ENCODE results near the gene GSTM4. TPM values are rescaled to one million over a fixed set of nuclear protein-coding genes. Genes with fewer than 3 reads are reported as not detected.

Gene GSTM4
- total RNA-seq, 1 donor, result 13.8 TPM

DNA sequence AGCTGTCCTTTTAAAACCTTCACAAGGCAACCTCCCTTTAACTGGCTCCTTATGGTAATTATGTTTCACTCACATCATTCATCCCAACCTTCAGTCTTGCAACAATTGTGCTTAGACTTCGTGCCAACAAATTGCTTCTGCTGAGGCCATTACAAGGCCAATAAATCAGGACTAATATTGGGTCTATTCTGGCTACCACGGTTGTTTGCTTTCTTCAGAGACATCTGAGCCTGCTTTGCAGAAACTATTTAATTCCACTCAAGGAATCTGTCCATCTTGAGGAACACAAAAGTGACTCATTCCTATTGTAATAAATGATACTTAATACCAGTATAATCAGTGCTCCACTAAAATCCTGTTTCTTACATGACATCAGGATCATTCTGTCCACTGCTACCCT, 2.6 kb upstream of the GSTM4 start:
- H3K27ac ChIP-seq (ENCODE audit: low read depth, low read length), result no peak overlapping the region
- peaks cover 18% of the 10 kb centered on the region for H3K27me3 ChIP-seq (ENCODE audit: insufficient read depth, low read length)
- H3K9me3 ChIP-seq (ENCODE audit: low read depth, low read length), result no peaks in the 10 kb centered on the region
- no peak overlapping the region for H3K4me2 ChIP-seq (ENCODE audit: insufficient read depth, low read length)
- H3K36me3 ChIP-seq (ENCODE audit: insufficient read depth, low read length), result no peaks in the 10 kb centered on the region
- no peak for TF ChIP-seq CTCF (IDR thresholded peaks at IDR 0.05; ENCODE audit: extremely low read depth, low read depth, low read length)
- H3K4me3 ChIP-seq (ENCODE audit: insufficient read depth, low read length), result no peak overlapping the region
- H2AFZ ChIP-seq (ENCODE audit: low read length), result no peak overlapping the region
- H3K4me1 ChIP-seq (ENCODE audit: insufficient read depth, low read length), result peaks cover 21% of the 10 kb centered on the region
- H4K20me1 ChIP-seq (ENCODE audit: insufficient read depth, low read length), result no peaks in the 10 kb centered on the region
- no peaks in the 10 kb centered on the region for H3K79me2 ChIP-seq (ENCODE audit: insufficient read depth, low read length)
- DNase-seq (ENCODE audit: insufficient read length, low spot score, missing footprints), result no peak

DNA sequence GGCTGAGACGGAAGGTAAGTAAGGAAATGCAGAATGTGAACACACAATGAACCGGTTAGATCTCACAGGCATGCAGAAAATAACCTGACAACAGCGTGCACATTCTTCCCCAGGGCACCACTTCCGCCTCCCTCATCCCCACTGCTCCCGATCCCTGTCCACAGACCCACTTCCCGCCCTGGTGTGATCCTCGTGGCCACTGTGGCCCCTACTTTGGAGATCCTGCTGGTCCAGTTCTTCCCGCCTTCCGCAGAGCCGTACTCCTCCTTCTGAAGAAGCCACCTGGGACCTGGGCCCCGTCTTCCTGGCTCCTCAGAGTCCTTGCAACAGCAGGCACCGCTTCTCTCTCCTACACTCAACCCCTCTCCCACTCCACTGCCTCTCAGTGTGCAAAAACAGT, 1.4 kb upstream of the GSTM4 start:
- peaks cover 18% of the 10 kb centered on the region for H3K27me3 ChIP-seq (ENCODE audit: insufficient read depth, low read length)
- no peaks in the 10 kb centered on the region for H4K20me1 ChIP-seq (ENCODE audit: insufficient read depth, low read length)
- H3K4me2 ChIP-seq (ENCODE audit: insufficient read depth, low read length), result no peak overlapping the region
- H3K4me1 ChIP-seq (ENCODE audit: insufficient read depth, low read length), result peaks cover 21% of the 10 kb centered on the region
- no peak overlapping the region for H3K27ac ChIP-seq (ENCODE audit: low read depth, low read length)
- no peaks in the 10 kb centered on the region for H3K79me2 ChIP-seq (ENCODE audit: insufficient read depth, low read length)
- no peaks in the 10 kb centered on the region for H3K36me3 ChIP-seq (ENCODE audit: insufficient read depth, low read length)
- H3K9me3 ChIP-seq (ENCODE audit: low read depth, low read length), result no peaks in the 10 kb centered on the region
- H3K4me3 ChIP-seq (ENCODE audit: insufficient read depth, low read length), result no peak overlapping the region
- no peak overlapping the region for H2AFZ ChIP-seq (ENCODE audit: low read length)
- TF ChIP-seq CTCF (IDR thresholded peaks at IDR 0.05; ENCODE audit: extremely low read depth, low read depth, low read length), result no peak
- no peak for DNase-seq (ENCODE audit: insufficient read length, low spot score, missing footprints)

DNA sequence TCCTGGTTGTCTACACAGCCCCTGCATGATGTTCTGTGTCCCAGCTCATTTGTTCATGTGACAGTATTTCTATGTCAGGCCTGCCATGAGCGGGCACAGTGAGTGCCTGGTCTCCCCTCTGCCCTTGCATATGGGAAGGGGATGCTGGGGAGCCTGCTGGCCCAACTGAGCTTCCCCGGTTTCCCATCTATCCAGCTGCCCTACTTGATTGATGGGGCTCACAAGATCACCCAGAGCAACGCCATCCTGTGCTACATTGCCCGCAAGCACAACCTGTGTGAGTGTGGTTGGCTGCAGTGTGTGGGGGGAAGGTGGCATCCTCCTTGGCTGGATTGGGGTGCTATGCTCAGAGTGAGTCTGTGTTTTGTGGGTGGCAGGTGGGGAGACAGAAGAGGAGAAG, 1.5 kb downstream of the GSTM4 start:
- TF ChIP-seq CTCF (IDR thresholded peaks at IDR 0.05; ENCODE audit: extremely low read depth, low read depth, low read length), result no peak

DNA sequence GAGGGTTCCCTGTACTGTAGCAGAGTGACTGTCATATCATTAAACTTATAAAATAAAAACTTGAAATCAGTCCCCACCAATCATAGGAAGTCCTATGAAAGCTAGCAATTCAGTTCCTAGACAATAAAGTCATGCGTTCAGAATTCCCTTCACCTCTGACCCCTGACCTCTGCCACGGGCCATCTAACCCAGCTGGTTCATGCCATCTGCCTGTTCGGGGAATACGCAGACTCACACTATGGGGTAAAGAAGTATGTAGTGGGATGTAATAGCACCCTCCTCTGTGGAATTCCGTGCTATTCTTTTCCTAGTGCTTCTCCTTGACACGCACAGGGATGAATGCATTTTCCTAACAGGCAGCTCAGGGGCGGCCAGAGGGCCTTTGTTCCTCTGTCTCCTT, 2.1 kb downstream of the GSTM4 start:
- peaks cover 8% of the 10 kb centered on the region for H3K4me1 ChIP-seq (ENCODE audit: insufficient read depth, low read length)

More for the DNA sequence above, 1.5 kb downstream of the GSTM4 start:
- H3K36me3 ChIP-seq (ENCODE audit: insufficient read depth, low read length), result no peaks in the 10 kb centered on the region
- H3K9me3 ChIP-seq (ENCODE audit: low read depth, low read length), result no peaks in the 10 kb centered on the region
- H3K4me2 ChIP-seq (ENCODE audit: insufficient read depth, low read length), result no peak overlapping the region
- no peaks in the 10 kb centered on the region for H3K79me2 ChIP-seq (ENCODE audit: insufficient read depth, low read length)
- no peak overlapping the region for H2AFZ ChIP-seq (ENCODE audit: low read length)
- no peak overlapping the region for H3K4me3 ChIP-seq (ENCODE audit: insufficient read depth, low read length)
- no peak overlapping the region for H3K27ac ChIP-seq (ENCODE audit: low read depth, low read length)
- peaks cover 5% of the 10 kb centered on the region for H3K27me3 ChIP-seq (ENCODE audit: insufficient read depth, low read length)
- peaks cover 8% of the 10 kb centered on the region for H3K4me1 ChIP-seq (ENCODE audit: insufficient read depth, low read length)
- no peaks in the 10 kb centered on the region for H4K20me1 ChIP-seq (ENCODE audit: insufficient read depth, low read length)
- no peak for DNase-seq (ENCODE audit: insufficient read length, low spot score, missing footprints)

More for the DNA sequence above, 2.1 kb downstream of the GSTM4 start:
- no peaks in the 10 kb centered on the region for H3K9me3 ChIP-seq (ENCODE audit: low read depth, low read length)
- H3K4me3 ChIP-seq (ENCODE audit: insufficient read depth, low read length), result no peak overlapping the region
- no peak for TF ChIP-seq CTCF (IDR thresholded peaks at IDR 0.05; ENCODE audit: extremely low read depth, low read depth, low read length)
- no peak overlapping the region for H3K4me2 ChIP-seq (ENCODE audit: insufficient read depth, low read length)
- DNase-seq (ENCODE audit: insufficient read length, low spot score, missing footprints), result no peak
- H3K36me3 ChIP-seq (ENCODE audit: insufficient read depth, low read length), result no peaks in the 10 kb centered on the region
- no peaks in the 10 kb centered on the region for H4K20me1 ChIP-seq (ENCODE audit: insufficient read depth, low read length)
- H3K79me2 ChIP-seq (ENCODE audit: insufficient read depth, low read length), result no peaks in the 10 kb centered on the region
- no peak overlapping the region for H3K27ac ChIP-seq (ENCODE audit: low read depth, low read length)
- H3K27me3 ChIP-seq (ENCODE audit: insufficient read depth, low read length), result peaks cover 5% of the 10 kb centered on the region
- H2AFZ ChIP-seq (ENCODE audit: low read length), result no peak overlapping the region
